WTC11 (cell line): Measurements from ENCODE around the gene P3H2. TPM values are rescaled to one million over a fixed set of nuclear protein-coding genes. Genes with fewer than 3 reads are reported as not detected.

Source experiments
- ATAC-seq: fragments of 200-7000 bp; cut with Tn5 transposase; 2 replicates; pipeline ENCODE4 v1.10.0; 2021; ENCODE audit warnings: mild to moderate bottlenecking, moderate library complexity
- CTCF ChIA-PET: fragments of 300-600 bp; sonication (Branson Sonifier 250); formaldehyde crosslinking; loops from one replicate; lab custom pipeline; 2021; ENCODE audit warnings: antibody characterized with exemption; lab: Charles Lee
- POLR2A ChIA-PET: fragments of 350-600 bp; sonication (Branson Sonifier 250); formaldehyde crosslinking; loops from one replicate; lab custom pipeline; 2021; ENCODE audit warnings: antibody characterized with exemption; lab: Charles Lee
- DNase-seq: peaks from one replicate; pipeline ENCODE4 v3.0.0; 2021; ENCODE audit warnings: low spot score
- H3K27ac Mint-ChIP-seq: 2 replicates; pipeline ENCODE4 v1.8.0; 2021; ENCODE audit warnings: mixed read lengths
- H3K27me3 Mint-ChIP-seq: 2 replicates; pipeline ENCODE4 v1.8.0; 2021; ENCODE audit warnings: low read depth, mild to moderate bottlenecking, moderate library complexity, mixed read lengths
- H3K36me3 Mint-ChIP-seq: 2 replicates; pipeline ENCODE4 v1.8.0; 2021; ENCODE audit warnings: mixed read lengths
- H3K4me1 Mint-ChIP-seq: 2 replicates; pipeline ENCODE4 v1.8.0; 2022; ENCODE audit warnings: mixed read lengths
- H3K4me3 Mint-ChIP-seq: 2 replicates; pipeline ENCODE4 v1.8.0; 2021; ENCODE audit warnings: mild to moderate bottlenecking, moderate library complexity, mixed read lengths
- H3K9me3 Mint-ChIP-seq: 2 replicates; pipeline ENCODE4 v1.8.0; 2021; ENCODE audit warnings: mixed read lengths
- CTCF ChIP-seq: fragments of 200-600 bp; IDR thresholded peaks from 2 replicates; pipeline ENCODE4 v1.8.0; 2022; ENCODE audit warnings: antibody characterized with exemption
- ELF4 ChIP-seq: sonication (generic); formaldehyde crosslinking; IDR thresholded peaks from 2 replicates; pipeline ENCODE4 v1.8.1; 2022; ENCODE audit warnings: low read depth, mild to moderate bottlenecking, moderate library complexity, missing genetic modification reagents
- ETV6 ChIP-seq: sonication (generic); formaldehyde crosslinking; IDR thresholded peaks from 2 replicates; pipeline ENCODE4 v1.8.1; 2022; ENCODE audit warnings: mild to moderate bottlenecking, missing genetic modification reagents
- FOXK1 ChIP-seq: sonication (generic); formaldehyde crosslinking; IDR thresholded peaks from 2 replicates; pipeline ENCODE4 v1.8.0; 2022; ENCODE audit warnings: mild to moderate bottlenecking, moderate library complexity, missing genetic modification reagents
- GABPB1 ChIP-seq: sonication (generic); formaldehyde crosslinking; IDR thresholded peaks from 2 replicates; pipeline ENCODE4 v1.8.1; 2023; ENCODE audit warnings: mild to moderate bottlenecking, missing genetic modification reagents
- GTF2I ChIP-seq: fragments of 250-450 bp; sonication (Bioruptor Pico); conservative IDR thresholded peaks from 2 replicates; pipeline ENCODE4 v1.4.0; 2021; ENCODE audit warnings: mild to moderate bottlenecking
- IRF2 ChIP-seq: sonication (generic); formaldehyde crosslinking; IDR thresholded peaks from 2 replicates; pipeline ENCODE4 v1.8.0; 2022; ENCODE audit warnings: low read depth, missing genetic modification reagents, borderline replicate concordance
- JAZF1 ChIP-seq: fragments of 250-450 bp; sonication (Bioruptor Pico); IDR thresholded peaks from 2 replicates; pipeline ENCODE4 v1.9.0; 2021; ENCODE audit warnings: moderate library complexity, mild to moderate bottlenecking, inconsistent platforms
- JUN ChIP-seq: sonication (generic); formaldehyde crosslinking; IDR thresholded peaks from 2 replicates; pipeline ENCODE4 v1.8.0; 2023; ENCODE audit warnings: mild to moderate bottlenecking, missing genetic modification reagents
- MXD4 ChIP-seq: fragments of 250-450 bp; sonication (Bioruptor Pico); IDR thresholded peaks from 2 replicates; pipeline ENCODE4 v1.8.0; 2021; ENCODE audit warnings: mild to moderate bottlenecking, moderate library complexity, borderline replicate concordance
- NFE2L1 ChIP-seq: sonication (generic); formaldehyde crosslinking; IDR thresholded peaks from 2 replicates; pipeline ENCODE4 v1.8.1; 2023; ENCODE audit warnings: missing genetic modification reagents
- NFYB ChIP-seq: sonication (generic); formaldehyde crosslinking; conservative IDR thresholded peaks from 2 replicates; pipeline ENCODE4 v1.8.0; 2022; ENCODE audit warnings: low read depth, missing genetic modification reagents
- NR3C1 ChIP-seq: sonication (generic); formaldehyde crosslinking; conservative IDR thresholded peaks from 2 replicates; pipeline ENCODE4 v1.8.1; 2023; ENCODE audit warnings: low read depth, mild to moderate bottlenecking, missing genetic modification reagents
- RELA ChIP-seq: sonication (generic); formaldehyde crosslinking; IDR thresholded peaks from 2 replicates; pipeline ENCODE4 v1.8.1; 2022; ENCODE audit warnings: missing genetic modification reagents, mild to moderate bottlenecking, borderline replicate concordance
- RORB ChIP-seq: fragments of 250-450 bp; sonication (Bioruptor Pico); IDR thresholded peaks from 2 replicates; pipeline ENCODE4 v1.9.0; 2021; ENCODE audit warnings: mild to moderate bottlenecking
- SOX15 ChIP-seq: fragments of 250-450 bp; sonication (Bioruptor Pico); IDR thresholded peaks from 2 replicates; pipeline ENCODE4 v1.9.0; 2021; ENCODE audit warnings: mild to moderate bottlenecking
- USF1 ChIP-seq: sonication (generic); formaldehyde crosslinking; IDR thresholded peaks from 2 replicates; pipeline ENCODE4 v1.8.0; 2022; ENCODE audit warnings: mild to moderate bottlenecking, missing genetic modification reagents
- ZBTB21 ChIP-seq: sonication (generic); formaldehyde crosslinking; IDR thresholded peaks from 2 replicates; pipeline ENCODE4 v1.8.1; 2023; ENCODE audit warnings: mild to moderate bottlenecking, missing genetic modification reagents, borderline replicate concordance
- ZNF121 ChIP-seq: sonication (generic); formaldehyde crosslinking; IDR thresholded peaks from 2 replicates; pipeline ENCODE4 v1.8.0; 2023; ENCODE audit warnings: missing genetic modification reagents
- ZNF219 ChIP-seq: sonication (generic); formaldehyde crosslinking; IDR thresholded peaks from 2 replicates; pipeline ENCODE4 v1.8.0; 2023; ENCODE audit warnings: missing genetic modification reagents, mild to moderate bottlenecking, borderline replicate concordance
- ZNF317 ChIP-seq: sonication (generic); formaldehyde crosslinking; IDR thresholded peaks from 2 replicates; pipeline ENCODE4 v1.8.1; 2023; ENCODE audit warnings: low read depth, mild to moderate bottlenecking, moderate library complexity, missing genetic modification reagents, borderline replicate concordance
- ZNF396 ChIP-seq: fragments of 250-450 bp; sonication (Bioruptor Pico); IDR thresholded peaks from 2 replicates; pipeline ENCODE4 v1.8.0; 2021; ENCODE audit warnings: mild to moderate bottlenecking, moderate library complexity, borderline replicate concordance
- ZNF423 ChIP-seq: fragments of 250-450 bp; sonication (Bioruptor Pico); IDR thresholded peaks from 2 replicates; pipeline ENCODE4 v2.1.2; 2022; ENCODE audit warnings: mild to moderate bottlenecking, moderate library complexity
- total RNA-seq: library from RNA; stranded (reverse); gene quantifications from 3 replicates; pipeline ENCODE4 v1.2.3, GENCODE V29; 2021
- TF ChIP-seq, protein P1 (sequence below): fragments of 250-450 bp; sonication (Bioruptor Pico); IDR thresholded peaks from 2 replicates; pipeline ENCODE4 v1.9.0; 2021; ENCODE audit warnings: moderate library complexity, mild to moderate bottlenecking, inconsistent platforms, borderline replicate concordance
- TF ChIP-seq, protein P2 (sequence below): sonication (generic); formaldehyde crosslinking; IDR thresholded peaks from 2 replicates; pipeline ENCODE4 v1.8.1; 2023; ENCODE audit warnings: mild to moderate bottlenecking, missing genetic modification reagents, moderate library complexity
- TF ChIP-seq, protein P3 (sequence below): sonication (generic); formaldehyde crosslinking; IDR thresholded peaks from 2 replicates; pipeline ENCODE4 v1.8.0; 2022; ENCODE audit warnings: missing genetic modification reagents
- TF ChIP-seq, protein P4 (sequence below): fragments of 250-450 bp; sonication (Bioruptor Pico); IDR thresholded peaks from 2 replicates; pipeline ENCODE4 v1.9.0; 2021; ENCODE audit warnings: mild to moderate bottlenecking, borderline replicate concordance

Gene P3H2
- total RNA-seq, 1 experiment from 2014 or later, result 29.4 TPM

GRCh38 chr3:190043741-190044140, 77.0 kb downstream of the P3H2 start:
- peaks cover 85% of the 10 kb centered on the region for H3K4me1 Mint-ChIP-seq
- peaks cover 9% of the 10 kb centered on the region for H3K9me3 Mint-ChIP-seq
- no peaks in the 10 kb centered on the region for H3K27me3 Mint-ChIP-seq
- peak overlapping the region; percentile 71 for H3K27ac Mint-ChIP-seq
- ChIA-PET POLR2A (no interaction called here), CTCF (interaction anchor here (2.2 kb wide), 1 partner anchor 11 kb away, joined by 5 read pairs; no protein-coding TSS in a partner anchor)
- no peak for DNase-seq
- peaks cover 9% of the 10 kb centered on the region for H3K36me3 Mint-ChIP-seq
- TF ChIP-seq JAZF1 (CRISPR knock-in tag), result no peak
- TF ChIP-seq ZNF396 (CRISPR knock-in tag), result no peak
- TF ChIP-seq MXD4 (CRISPR knock-in tag), result no peak
- no peak for TF ChIP-seq NR3C1 (CRISPR knock-in tag)
- TF ChIP-seq ZNF317, result no peak
- TF ChIP-seq ZNF121, result no peak
- TF ChIP-seq, protein P1, sequence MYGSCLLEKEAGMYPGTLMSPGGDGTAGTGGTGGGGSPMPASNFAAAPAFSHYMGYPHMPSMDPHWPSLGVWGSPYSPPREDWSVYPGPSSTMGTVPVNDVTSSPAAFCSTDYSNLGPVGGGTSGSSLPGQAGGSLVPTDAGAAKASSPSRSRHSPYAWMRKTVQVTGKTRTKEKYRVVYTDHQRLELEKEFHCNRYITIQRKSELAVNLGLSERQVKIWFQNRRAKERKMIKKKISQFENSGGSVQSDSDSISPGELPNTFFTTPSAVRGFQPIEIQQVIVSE (CRISPR knock-in tag), result no peak
- no peak for TF ChIP-seq ZBTB21
- no peak for TF ChIP-seq JUN (CRISPR knock-in tag)
- TF ChIP-seq FOXK1 (CRISPR knock-in tag), result no peak
- TF ChIP-seq NFYB (CRISPR knock-in tag), result no peak
- TF ChIP-seq CTCF, result no peak
- no peak for TF ChIP-seq ETV6 (CRISPR knock-in tag)
- no peak for TF ChIP-seq IRF2 (CRISPR knock-in tag)
- no peak for TF ChIP-seq ELF4 (CRISPR knock-in tag)
- no peak for TF ChIP-seq USF1 (CRISPR knock-in tag)
- TF ChIP-seq GTF2I (CRISPR knock-in tag), result no peak
- TF ChIP-seq RELA (CRISPR knock-in tag), result no peak
- H3K4me3 Mint-ChIP-seq, result no peak overlapping the region
- ATAC-seq, result no peak

- H3K27ac Mint-ChIP-seq, result peak overlapping the region; percentile 90
- H3K4me3 Mint-ChIP-seq, result no peak overlapping the region
- DNase-seq (no peak), ATAC-seq (no peak)
- H3K9me3 Mint-ChIP-seq, result peaks cover 6% of the 10 kb centered on the region
- H3K4me1 Mint-ChIP-seq, result peaks cover 86% of the 10 kb centered on the region
- H3K27me3 Mint-ChIP-seq, result no peaks in the 10 kb centered on the region
- H3K36me3 Mint-ChIP-seq, result peaks cover 6% of the 10 kb centered on the region
- ChIA-PET POLR2A (no interaction called here), CTCF (no interaction called here)
- no peak for TF ChIP-seq ZNF219 (CRISPR knock-in tag)
- TF ChIP-seq GABPB1, result no peak
- TF ChIP-seq NFE2L1, result no peak
- TF ChIP-seq, protein P2, sequence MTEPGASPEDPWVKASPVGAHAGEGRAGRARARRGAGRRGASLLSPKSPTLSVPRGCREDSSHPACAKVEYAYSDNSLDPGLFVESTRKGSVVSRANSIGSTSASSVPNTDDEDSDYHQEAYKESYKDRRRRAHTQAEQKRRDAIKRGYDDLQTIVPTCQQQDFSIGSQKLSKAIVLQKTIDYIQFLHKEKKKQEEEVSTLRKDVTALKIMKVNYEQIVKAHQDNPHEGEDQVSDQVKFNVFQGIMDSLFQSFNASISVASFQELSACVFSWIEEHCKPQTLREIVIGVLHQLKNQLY, result no peak
- TF ChIP-seq SOX15 (CRISPR knock-in tag), result no peak
- TF ChIP-seq, protein P3, sequence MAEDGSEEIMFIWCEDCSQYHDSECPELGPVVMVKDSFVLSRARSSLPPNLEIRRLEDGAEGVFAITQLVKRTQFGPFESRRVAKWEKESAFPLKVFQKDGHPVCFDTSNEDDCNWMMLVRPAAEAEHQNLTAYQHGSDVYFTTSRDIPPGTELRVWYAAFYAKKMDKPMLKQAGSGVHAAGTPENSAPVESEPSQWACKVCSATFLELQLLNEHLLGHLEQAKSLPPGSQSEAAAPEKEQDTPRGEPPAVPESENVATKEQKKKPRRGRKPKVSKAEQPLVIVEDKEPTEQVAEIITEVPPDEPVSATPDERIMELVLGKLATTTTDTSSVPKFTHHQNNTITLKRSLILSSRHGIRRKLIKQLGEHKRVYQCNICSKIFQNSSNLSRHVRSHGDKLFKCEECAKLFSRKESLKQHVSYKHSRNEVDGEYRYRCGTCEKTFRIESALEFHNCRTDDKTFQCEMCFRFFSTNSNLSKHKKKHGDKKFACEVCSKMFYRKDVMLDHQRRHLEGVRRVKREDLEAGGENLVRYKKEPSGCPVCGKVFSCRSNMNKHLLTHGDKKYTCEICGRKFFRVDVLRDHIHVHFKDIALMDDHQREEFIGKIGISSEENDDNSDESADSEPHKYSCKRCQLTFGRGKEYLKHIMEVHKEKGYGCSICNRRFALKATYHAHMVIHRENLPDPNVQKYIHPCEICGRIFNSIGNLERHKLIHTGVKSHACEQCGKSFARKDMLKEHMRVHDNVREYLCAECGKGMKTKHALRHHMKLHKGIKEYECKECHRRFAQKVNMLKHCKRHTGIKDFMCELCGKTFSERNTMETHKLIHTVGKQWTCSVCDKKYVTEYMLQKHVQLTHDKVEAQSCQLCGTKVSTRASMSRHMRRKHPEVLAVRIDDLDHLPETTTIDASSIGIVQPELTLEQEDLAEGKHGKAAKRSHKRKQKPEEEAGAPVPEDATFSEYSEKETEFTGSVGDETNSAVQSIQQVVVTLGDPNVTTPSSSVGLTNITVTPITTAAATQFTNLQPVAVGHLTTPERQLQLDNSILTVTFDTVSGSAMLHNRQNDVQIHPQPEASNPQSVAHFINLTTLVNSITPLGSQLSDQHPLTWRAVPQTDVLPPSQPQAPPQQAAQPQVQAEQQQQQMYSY (CRISPR knock-in tag), result no peak
- TF ChIP-seq ETV6 (CRISPR knock-in tag), result no peak
- no peak for TF ChIP-seq FOXK1 (CRISPR knock-in tag)
- TF ChIP-seq, protein P4, sequence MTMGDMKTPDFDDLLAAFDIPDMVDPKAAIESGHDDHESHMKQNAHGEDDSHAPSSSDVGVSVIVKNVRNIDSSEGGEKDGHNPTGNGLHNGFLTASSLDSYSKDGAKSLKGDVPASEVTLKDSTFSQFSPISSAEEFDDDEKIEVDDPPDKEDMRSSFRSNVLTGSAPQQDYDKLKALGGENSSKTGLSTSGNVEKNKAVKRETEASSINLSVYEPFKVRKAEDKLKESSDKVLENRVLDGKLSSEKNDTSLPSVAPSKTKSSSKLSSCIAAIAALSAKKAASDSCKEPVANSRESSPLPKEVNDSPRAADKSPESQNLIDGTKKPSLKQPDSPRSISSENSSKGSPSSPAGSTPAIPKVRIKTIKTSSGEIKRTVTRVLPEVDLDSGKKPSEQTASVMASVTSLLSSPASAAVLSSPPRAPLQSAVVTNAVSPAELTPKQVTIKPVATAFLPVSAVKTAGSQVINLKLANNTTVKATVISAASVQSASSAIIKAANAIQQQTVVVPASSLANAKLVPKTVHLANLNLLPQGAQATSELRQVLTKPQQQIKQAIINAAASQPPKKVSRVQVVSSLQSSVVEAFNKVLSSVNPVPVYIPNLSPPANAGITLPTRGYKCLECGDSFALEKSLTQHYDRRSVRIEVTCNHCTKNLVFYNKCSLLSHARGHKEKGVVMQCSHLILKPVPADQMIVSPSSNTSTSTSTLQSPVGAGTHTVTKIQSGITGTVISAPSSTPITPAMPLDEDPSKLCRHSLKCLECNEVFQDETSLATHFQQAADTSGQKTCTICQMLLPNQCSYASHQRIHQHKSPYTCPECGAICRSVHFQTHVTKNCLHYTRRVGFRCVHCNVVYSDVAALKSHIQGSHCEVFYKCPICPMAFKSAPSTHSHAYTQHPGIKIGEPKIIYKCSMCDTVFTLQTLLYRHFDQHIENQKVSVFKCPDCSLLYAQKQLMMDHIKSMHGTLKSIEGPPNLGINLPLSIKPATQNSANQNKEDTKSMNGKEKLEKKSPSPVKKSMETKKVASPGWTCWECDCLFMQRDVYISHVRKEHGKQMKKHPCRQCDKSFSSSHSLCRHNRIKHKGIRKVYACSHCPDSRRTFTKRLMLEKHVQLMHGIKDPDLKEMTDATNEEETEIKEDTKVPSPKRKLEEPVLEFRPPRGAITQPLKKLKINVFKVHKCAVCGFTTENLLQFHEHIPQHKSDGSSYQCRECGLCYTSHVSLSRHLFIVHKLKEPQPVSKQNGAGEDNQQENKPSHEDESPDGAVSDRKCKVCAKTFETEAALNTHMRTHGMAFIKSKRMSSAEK, result no peak
- TF ChIP-seq ZNF423 (CRISPR knock-in tag), result no peak
- no peak for TF ChIP-seq RORB (CRISPR knock-in tag)
- no peak for TF ChIP-seq RELA (CRISPR knock-in tag)
These were observed 78.1 kb downstream of the P3H2 start for GRCh38 chr3:190042558-190042957.
